Measurements from ENCODE around the gene MRPS11. TPM values are rescaled to one million over a fixed set of nuclear protein-coding genes. Genes with fewer than 3 reads are reported as not detected.
"Not testable (repeated sequence)": the region's sequence is repeated elsewhere in the genome, so short reads cannot be mapped to it uniquely, and the experiment has no call there.

MRPS11 gene
- total RNA-seq, 1 donor = 5.0 TPM

DNA sequence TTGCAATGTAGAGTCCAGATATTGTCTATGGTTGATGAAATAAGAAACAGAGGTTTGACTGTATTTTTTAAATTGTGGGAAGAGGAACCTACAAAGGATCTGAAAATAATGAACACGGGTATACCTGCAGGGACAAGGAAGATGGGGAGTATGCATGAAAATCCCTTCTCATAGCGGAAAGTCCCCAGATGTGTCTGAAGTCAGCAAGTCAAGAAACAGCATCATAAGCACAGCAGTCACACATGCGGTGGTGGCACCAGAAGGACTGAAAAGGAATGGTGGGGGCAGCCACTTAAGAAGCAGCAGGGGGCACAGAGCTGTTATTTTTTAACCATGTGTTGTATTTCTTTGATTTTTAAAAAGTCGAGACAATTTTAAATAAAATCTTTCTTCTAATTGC lies 4.7 kb downstream of the MRPS11 start:
- Histone ChIP-seq H3K9me3 (ENCODE audit: low read depth, low read length) (no peaks in the 10 kb centered on the region), H3K27me3 (ENCODE audit: insufficient read depth, low read length) (no peaks in the 10 kb centered on the region), H3K4me1 (ENCODE audit: insufficient read depth, low read length) (peaks cover 11% of the 10 kb centered on the region), H3K4me3 (ENCODE audit: low read length) (no peak overlapping the region)

DNA sequence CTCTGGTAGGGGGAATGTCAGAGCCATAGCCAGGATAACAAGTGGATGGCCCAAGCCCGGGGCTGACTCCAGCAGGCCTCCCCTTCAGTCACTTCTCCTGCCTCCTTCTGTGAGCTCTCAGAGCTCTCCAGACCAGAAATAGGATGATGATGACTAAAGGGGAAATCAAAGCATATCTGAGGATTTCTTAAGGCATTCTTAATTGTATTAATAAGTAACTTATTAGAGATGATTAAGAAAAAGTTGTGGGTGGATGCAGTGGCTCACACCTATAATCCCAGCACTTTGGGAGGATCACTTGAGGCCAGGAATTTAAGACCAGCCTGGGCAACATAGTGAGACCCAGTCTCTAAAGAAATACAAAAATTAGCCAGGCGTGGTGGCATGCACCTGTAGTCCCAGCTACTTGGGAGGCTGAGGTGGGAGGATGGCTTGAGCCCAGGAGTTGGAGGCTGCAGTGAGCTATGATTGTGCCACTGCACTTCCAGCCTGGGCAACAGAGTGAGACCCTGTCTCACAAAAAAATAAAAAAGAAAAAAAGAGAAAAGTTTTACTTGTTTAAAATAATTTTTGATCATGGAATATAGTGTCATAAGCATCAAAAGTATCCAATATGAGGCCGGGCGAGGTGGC lies 6.3 kb downstream of the MRPS11 start:
- not testable (repeated sequence) for H3K27me3 ChIP-seq (ENCODE audit: insufficient read depth, low read length)

DNA sequence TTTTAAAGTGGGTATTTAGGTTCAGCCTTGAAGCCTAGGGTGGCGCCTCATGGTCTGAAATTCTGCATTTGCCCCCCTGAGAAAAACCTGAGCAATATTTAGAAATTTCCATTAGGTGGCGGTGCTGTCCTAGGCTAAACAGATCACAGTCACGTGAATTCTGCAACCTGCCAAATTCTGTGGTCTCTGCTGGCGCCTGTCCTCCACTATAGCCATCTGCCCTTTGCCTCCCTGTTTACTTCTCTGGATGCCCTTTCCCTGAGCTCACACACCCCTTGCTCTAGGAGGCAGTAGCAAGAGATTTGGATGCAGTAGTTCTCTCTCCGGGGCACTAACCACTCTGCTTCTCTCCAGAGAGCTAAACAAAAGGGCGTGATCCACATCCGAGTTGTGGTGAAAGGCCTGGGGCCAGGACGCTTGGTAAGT lies 9.1 kb downstream of the MRPS11 start:
- H3K27me3 ChIP-seq (ENCODE audit: insufficient read depth, low read length) = no peaks in the 10 kb centered on the region
- no peaks in the 10 kb centered on the region for H3K9me3 ChIP-seq (ENCODE audit: low read depth, low read length)
- no peaks in the 10 kb centered on the region for H3K4me1 ChIP-seq (ENCODE audit: insufficient read depth, low read length)
- no peak overlapping the region for H3K4me3 ChIP-seq (ENCODE audit: low read length)

More for the DNA sequence above, 6.3 kb downstream of the MRPS11 start:
- not testable (repeated sequence) for H3K4me3 ChIP-seq (ENCODE audit: low read length); H3K9me3 ChIP-seq (ENCODE audit: low read depth, low read length); H3K4me1 ChIP-seq (ENCODE audit: insufficient read depth, low read length)

DNA sequence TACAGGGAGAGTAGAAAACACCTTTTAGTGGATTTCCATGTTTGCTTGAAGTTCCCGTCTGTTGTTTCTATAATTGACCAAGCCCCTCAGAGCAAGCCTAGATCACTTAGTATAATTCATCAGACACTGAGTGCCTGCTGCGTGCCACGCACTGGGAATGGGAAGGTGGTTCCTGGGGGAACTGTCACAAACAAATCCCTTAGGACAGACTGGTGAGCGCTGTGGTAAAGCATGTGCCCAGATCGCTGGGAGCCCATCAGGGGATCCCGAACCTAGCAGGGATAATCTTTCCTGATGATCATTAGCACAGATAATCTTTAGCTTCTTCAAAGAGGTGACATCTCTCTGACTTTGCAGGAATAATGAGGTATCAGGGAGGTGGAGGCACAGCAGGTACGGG lies 9.6 kb downstream of the MRPS11 start:
- no peaks in the 10 kb centered on the region for H3K4me1 ChIP-seq (ENCODE audit: insufficient read depth, low read length)
- no peaks in the 10 kb centered on the region for H3K27me3 ChIP-seq (ENCODE audit: insufficient read depth, low read length)
- no peaks in the 10 kb centered on the region for H3K9me3 ChIP-seq (ENCODE audit: low read depth, low read length)
- no peak overlapping the region for H3K4me3 ChIP-seq (ENCODE audit: low read length)

DNA sequence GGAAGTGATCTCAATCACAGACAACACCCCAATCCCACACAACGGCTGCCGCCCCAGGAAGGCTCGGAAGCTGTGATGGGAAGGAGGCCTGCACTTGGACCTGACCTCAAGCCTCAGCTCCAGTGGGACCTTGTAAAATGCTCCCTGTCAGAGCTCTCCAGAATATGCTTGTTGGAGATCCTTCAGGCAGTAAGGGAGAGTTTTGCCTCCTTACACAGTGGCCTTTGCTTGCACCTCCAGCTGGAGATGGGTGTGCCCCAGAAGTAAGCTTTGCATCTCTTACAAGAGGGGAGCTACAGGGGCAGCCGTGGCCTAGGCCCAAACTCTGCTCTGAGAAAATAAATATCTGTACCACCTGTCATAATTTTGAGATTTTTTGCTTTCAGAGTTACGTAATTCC lies 10.4 kb downstream of the MRPS11 start:
- Histone ChIP-seq H3K9me3 (ENCODE audit: low read depth, low read length) (no peaks in the 10 kb centered on the region), H3K4me3 (ENCODE audit: low read length) (no peak overlapping the region), H3K27me3 (ENCODE audit: insufficient read depth, low read length) (no peaks in the 10 kb centered on the region), H3K4me1 (ENCODE audit: insufficient read depth, low read length) (no peaks in the 10 kb centered on the region)

DNA sequence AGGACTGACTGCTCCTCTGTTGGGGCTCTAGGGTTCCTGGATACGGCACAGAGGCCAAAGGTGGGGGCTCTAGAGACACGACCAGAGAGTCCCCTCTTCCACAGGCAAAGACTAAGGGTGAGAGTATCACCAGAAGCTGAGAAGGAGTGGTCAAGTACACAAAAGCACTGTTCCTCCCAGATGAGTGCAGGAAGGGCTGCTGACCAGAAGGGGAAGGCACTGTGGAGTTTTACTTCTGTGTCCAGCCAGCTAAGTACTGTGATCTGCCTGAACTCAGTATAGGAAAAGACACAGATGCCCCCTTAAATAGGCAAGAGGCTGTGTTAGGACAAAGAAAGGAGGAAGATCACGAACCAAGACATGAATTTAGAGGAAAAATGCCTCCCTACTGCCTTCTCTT lies 11.7 kb downstream of the MRPS11 start:
- H3K4me3 ChIP-seq (ENCODE audit: low read length) = no peak overlapping the region
- H3K4me1 ChIP-seq (ENCODE audit: insufficient read depth, low read length) = no peaks in the 10 kb centered on the region
- H3K9me3 ChIP-seq (ENCODE audit: low read depth, low read length) = no peaks in the 10 kb centered on the region
- no peaks in the 10 kb centered on the region for H3K27me3 ChIP-seq (ENCODE audit: insufficient read depth, low read length)

DNA sequence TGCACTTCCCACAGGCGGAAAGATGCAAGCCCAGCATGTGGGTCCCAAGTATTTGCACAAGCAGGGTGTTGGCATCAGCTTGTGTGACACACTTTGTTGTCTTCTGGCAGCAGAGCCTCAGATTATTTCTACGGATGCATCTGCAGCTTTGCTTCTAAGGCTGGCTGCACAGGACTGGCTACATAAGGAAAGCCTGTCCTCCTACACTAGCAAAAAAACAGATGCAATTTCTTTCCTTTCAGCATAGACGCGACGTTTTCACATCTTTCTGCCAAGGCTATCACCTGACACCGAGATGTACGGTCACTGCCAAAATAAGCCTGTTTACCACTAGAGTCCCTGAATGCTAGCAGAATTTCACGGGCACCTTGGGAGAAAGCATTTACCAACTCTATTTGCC lies 13.5 kb downstream of the MRPS11 start:
- no peaks in the 10 kb centered on the region for H3K9me3 ChIP-seq (ENCODE audit: low read depth, low read length)
- H3K4me3 ChIP-seq (ENCODE audit: low read length) = no peak overlapping the region
- no peaks in the 10 kb centered on the region for H3K27me3 ChIP-seq (ENCODE audit: insufficient read depth, low read length)
- H3K4me1 ChIP-seq (ENCODE audit: insufficient read depth, low read length) = no peaks in the 10 kb centered on the region

DNA sequence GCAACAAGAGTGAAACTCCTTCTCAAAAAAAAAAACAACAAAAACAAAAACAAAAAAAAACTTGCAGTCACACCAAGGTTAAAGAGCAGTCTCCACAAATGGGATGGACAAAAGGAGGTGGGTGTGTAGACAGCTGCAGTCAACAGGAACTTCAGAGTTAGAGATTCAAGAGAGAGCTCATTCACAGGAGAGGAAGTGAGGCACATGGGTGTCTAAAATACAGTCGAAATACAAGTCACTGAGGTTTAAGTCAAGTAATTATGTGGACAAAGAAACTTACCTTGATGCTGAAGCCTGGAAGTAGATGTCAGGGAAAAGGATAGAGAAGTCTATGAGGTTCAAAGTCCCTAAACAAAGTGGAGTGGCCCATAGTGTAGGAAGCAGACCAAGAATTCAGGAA lies 14.8 kb downstream of the MRPS11 start:
- Histone ChIP-seq H3K27me3 (ENCODE audit: insufficient read depth, low read length) (no peaks in the 10 kb centered on the region), H3K4me1 (ENCODE audit: insufficient read depth, low read length) (no peaks in the 10 kb centered on the region), H3K4me3 (ENCODE audit: low read length) (no peak overlapping the region), H3K9me3 (ENCODE audit: low read depth, low read length) (no peaks in the 10 kb centered on the region)

DNA sequence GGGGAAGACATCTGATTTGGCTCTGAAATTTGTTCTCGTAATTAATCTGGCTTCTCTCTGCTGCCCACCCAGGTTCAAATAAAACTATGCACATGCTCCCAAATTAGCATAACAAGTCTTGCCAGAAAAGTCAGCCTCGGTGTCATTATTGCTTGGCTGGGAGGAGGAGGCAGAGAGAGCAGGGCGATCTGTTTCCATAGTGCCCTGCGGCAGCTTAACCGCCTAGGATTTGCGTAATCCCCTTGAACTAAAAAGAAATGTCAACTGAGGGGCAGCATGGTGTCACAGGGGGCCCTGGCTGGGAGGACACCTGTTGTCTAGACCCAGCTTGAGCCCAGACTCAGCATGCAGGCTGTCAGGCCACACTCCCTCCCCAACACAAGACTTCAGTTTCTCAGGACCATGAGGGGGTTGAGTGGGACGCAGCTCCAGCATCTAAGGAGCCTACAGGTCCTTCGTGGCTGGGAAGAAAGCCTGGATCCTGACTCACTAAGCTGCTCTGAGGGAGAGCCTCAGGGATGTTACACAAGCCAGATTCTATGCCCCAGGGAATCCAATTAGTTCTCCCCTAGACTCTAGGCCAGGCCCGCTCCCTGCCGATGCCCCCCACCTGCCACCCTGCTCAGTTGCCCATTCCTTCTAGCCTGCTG lies 17.3 kb downstream of the MRPS11 start:
- H3K9me3 ChIP-seq (ENCODE audit: low read depth, low read length) = no peaks in the 10 kb centered on the region

DNA sequence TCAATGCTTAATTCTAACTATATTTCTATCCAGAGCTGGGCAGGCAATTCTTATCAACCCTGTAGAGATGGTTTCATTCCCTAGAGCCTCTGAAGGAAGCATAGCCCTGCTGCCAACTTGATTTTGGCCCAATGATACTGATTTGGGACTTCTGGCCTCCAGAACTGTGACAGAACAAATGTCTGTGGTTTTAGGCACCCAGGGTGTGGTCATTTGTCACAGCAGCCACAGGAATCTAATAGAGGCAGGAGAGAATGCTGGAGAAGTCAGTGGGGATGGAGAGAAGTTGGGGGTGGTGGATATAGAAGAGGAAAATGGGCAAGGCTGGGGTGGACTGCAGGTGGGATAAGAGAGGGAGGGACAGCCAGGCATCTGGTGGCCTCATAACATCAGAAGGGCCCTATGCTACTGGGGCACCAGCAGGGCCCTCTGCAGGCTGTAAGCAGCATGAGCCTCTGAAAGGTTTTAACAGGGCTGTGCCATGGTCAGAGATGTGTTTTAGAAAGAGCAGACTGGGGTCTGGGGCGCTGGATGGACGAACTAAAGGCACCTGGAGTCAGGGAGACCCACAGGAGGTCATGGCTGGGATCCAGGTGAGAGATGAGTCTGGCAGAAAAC lies 19.8 kb downstream of the MRPS11 start:
- Histone ChIP-seq H3K9me3 (ENCODE audit: low read depth, low read length) (no peaks in the 10 kb centered on the region), H3K4me3 (ENCODE audit: low read length) (no peak overlapping the region), H3K4me1 (ENCODE audit: insufficient read depth, low read length) (peaks cover 5% of the 10 kb centered on the region), H3K27me3 (ENCODE audit: insufficient read depth, low read length) (no peaks in the 10 kb centered on the region)

More for the DNA sequence above, 17.3 kb downstream of the MRPS11 start:
- Histone ChIP-seq H3K4me3 (ENCODE audit: low read length) (no peak overlapping the region), H3K27me3 (ENCODE audit: insufficient read depth, low read length) (no peaks in the 10 kb centered on the region), H3K4me1 (ENCODE audit: insufficient read depth, low read length) (peaks cover 5% of the 10 kb centered on the region)

DNA sequence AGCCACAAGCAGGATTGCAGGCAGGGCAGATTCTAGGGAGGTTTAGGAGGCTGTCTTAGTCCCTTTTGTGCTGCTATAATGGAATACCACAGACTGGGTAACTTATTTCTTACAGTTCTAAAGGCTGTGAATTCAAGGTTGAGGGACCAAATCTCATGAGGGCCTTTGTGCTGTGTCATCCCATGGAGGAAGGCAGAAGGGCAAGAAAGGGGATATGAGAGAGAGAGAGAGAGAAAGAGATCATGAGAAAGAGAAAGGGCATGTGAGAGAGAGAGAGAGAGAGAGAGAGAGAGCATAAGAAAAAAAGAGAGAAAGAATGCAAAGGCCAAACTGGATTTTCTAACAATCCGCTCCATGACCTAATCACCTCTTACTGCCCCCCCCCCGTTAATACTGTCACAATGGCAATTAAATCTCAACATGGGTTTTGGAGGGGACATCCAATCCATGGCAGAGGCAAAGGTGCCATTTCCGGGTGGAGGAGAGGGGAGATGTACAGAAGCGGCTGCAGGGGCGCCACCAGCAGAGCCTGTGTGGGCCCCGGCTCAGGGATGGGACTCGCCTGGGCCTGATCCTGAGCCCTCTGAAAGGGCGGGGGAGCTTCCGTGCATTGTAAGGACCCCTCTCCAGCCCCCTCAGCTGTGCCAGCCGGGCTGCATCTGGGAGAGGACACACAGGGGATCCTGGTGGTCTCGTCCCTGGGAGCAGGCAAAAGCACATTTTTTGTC lies 20.5 kb downstream of the MRPS11 start:
- peaks cover 5% of the 10 kb centered on the region for H3K4me1 ChIP-seq (ENCODE audit: insufficient read depth, low read length)
- H3K9me3 ChIP-seq (ENCODE audit: low read depth, low read length) = no peaks in the 10 kb centered on the region
- H3K27me3 ChIP-seq (ENCODE audit: insufficient read depth, low read length) = no peaks in the 10 kb centered on the region
- H3K4me3 ChIP-seq (ENCODE audit: low read length) = no peak overlapping the region

DNA sequence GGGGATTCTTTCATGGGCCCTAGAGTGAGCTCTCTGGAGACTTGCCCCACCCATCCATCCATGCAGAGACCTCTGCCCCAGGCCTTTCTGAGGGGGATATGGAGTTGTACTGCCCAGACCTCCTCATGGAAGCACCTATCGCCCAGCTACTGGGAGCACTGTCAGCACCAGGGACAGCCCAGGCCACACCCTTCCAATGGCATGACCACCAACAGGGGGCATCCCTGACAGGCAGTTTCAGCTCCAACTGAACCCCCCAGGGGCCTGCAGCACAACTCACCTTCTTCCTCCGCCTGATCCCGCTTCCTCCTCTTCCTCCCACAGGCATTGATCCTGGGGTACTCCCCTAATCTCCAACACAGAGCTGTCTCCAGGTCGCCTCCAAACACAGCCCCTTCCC lies 21.8 kb downstream of the MRPS11 start:
- no peaks in the 10 kb centered on the region for H3K27me3 ChIP-seq (ENCODE audit: insufficient read depth, low read length)
- peaks cover 5% of the 10 kb centered on the region for H3K4me1 ChIP-seq (ENCODE audit: insufficient read depth, low read length)
- no peak overlapping the region for H3K4me3 ChIP-seq (ENCODE audit: low read length)
- H3K9me3 ChIP-seq (ENCODE audit: low read depth, low read length) = no peaks in the 10 kb centered on the region

DNA sequence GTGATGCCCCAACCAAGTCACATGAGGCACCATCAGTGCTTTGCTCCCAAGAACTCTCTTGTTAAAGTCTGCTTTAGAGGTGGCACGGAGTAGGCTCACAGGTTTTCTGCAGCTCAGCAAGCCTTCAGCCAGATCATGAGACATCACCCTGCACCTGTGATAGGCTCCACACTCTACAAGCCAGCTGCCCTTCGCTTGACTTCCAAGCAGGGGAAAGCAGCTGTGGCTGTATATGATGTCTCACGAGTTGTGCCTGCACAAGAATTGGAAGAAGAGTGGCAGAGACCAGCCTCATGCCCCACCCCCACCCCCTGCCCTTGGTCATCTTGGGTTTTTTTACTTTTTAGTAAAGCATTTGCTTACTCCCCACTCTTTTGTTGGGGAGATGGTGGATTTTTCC lies 22.5 kb downstream of the MRPS11 start:
- Histone ChIP-seq H3K27me3 (ENCODE audit: insufficient read depth, low read length) (no peaks in the 10 kb centered on the region), H3K4me1 (ENCODE audit: insufficient read depth, low read length) (peaks cover 5% of the 10 kb centered on the region), H3K9me3 (ENCODE audit: low read depth, low read length) (no peaks in the 10 kb centered on the region), H3K4me3 (ENCODE audit: low read length) (no peak overlapping the region)

DNA sequence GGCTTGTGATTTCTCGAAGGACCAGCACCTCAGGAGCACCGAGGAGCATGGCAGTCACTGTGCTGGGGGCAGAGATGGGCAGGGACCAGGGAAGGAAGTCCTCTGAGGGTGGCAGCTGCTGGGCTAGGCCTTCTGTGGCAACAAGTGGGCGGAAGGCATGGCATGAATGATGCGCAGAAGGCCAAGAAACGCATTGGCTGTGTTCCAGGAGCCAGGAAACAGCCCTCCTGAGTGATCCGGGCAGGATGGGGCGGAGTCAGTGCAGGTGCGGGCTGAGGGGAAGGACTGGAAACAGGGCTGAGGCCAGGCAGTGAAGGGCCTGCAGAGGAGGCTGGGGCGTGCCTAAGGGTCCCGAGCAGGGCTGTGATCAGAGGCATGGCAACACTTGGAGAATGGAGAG lies 23.6 kb downstream of the MRPS11 start:
- Histone ChIP-seq H3K27me3 (ENCODE audit: insufficient read depth, low read length) (no peaks in the 10 kb centered on the region), H3K4me3 (ENCODE audit: low read length) (no peak overlapping the region), H3K9me3 (ENCODE audit: low read depth, low read length) (no peaks in the 10 kb centered on the region), H3K4me1 (ENCODE audit: insufficient read depth, low read length) (peaks cover 5% of the 10 kb centered on the region)

DNA sequence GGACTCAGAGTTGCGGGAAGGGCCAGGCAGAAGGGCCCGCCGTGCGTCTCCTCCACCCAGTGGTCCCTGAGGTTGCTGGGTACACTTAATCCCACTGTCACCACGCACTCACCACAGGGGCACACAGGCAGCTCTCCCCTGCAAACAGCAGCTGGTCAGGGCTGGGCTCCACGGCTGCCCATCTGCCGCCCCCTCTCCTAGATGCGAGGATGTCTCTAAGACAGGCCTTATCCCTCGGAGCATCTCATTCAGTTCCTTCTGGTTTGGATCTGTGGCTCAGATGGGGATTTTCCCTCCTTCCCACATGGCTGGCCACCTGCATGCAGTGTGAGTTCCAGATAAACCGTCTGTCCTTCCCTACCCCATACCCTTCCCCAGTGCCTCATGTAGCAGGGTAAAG lies 26.3 kb downstream of the MRPS11 start:
- Histone ChIP-seq H3K9me3 (ENCODE audit: low read depth, low read length) (no peaks in the 10 kb centered on the region), H3K4me3 (ENCODE audit: low read length) (no peak overlapping the region), H3K27me3 (ENCODE audit: insufficient read depth, low read length) (no peaks in the 10 kb centered on the region), H3K4me1 (ENCODE audit: insufficient read depth, low read length) (no peaks in the 10 kb centered on the region)

Measured in mononuclear cell (primary cell).